Retinal pigment epithelial cell (primary cell): ENCODE data around the gene NOTCH4.

Experiments
- DNase-seq: peaks from one replicate; pipeline ENCODE4 v3.0.0-alpha.2; 2010; ENCODE audit warnings: low read depth
- H3K4me3 ChIP-seq: 2 replicates; pipeline ENCODE4 v1.5.1; 2011; ENCODE audit warnings: mild to moderate bottlenecking, low read length, control low read depth, moderate library complexity
- CTCF ChIP-seq: conservative IDR thresholded peaks from 2 replicates; pipeline ENCODE4 v1.5.1; 2011; ENCODE audit warnings: low read depth, low read length, control low read depth, inconsistent platforms

The NOTCH4 gene

GRCh38 chr6:32198866-32199265 is 25.0 kb downstream of the NOTCH4 start:
- no peak overlapping the region for H3K4me3 ChIP-seq
- no peak for DNase-seq
- no peak for TF ChIP-seq CTCF

GRCh38 chr6:32198345-32198696 is 25.5 kb downstream of the NOTCH4 start:
- TF ChIP-seq CTCF = no peak
- no peak for DNase-seq

GRCh38 chr6:32196682-32197616 is 26.9 kb downstream of the NOTCH4 start:
- DNase-seq = no peak
- peak; percentile 8 for TF ChIP-seq CTCF
- H3K4me3 ChIP-seq = peak overlapping the region; percentile 88

More at GRCh38 chr6:32198345-32198696, 25.5 kb downstream of the NOTCH4 start:
- H3K4me3 ChIP-seq = no peak overlapping the region

- H3K4me3 ChIP-seq = peak overlapping the region; percentile 88
- TF ChIP-seq CTCF = no peak
- DNase-seq = peak; percentile 84
These were observed 27.8 kb downstream of the NOTCH4 start for GRCh38 chr6:32195902-32196681.

GRCh38 chr6:32195652-32195901 is 28.3 kb downstream of the NOTCH4 start:
- peak; percentile 43 for TF ChIP-seq CTCF
- H3K4me3 ChIP-seq = peak overlapping the region; percentile 88
- peak; percentile 98 for DNase-seq

- peak; percentile 66 for TF ChIP-seq CTCF
- H3K4me3 ChIP-seq = peak overlapping the region; percentile 49
- no peak for DNase-seq
These were observed 28.8 kb downstream of the NOTCH4 start for GRCh38 chr6:32194825-32195651.
